ENCODE data around the gene VCY. TPM values are rescaled to one million over a fixed set of nuclear protein-coding genes. Genes with fewer than 3 reads are reported as not detected.
"Not testable (repeated sequence)": the region's sequence is repeated elsewhere in the genome, so short reads cannot be mapped to it uniquely, and the experiment has no call there.

The VCY gene
- total RNA-seq (2014; rRNA removed; shearing (Covaris generic)), result not detected in 2 replicates

DNA sequence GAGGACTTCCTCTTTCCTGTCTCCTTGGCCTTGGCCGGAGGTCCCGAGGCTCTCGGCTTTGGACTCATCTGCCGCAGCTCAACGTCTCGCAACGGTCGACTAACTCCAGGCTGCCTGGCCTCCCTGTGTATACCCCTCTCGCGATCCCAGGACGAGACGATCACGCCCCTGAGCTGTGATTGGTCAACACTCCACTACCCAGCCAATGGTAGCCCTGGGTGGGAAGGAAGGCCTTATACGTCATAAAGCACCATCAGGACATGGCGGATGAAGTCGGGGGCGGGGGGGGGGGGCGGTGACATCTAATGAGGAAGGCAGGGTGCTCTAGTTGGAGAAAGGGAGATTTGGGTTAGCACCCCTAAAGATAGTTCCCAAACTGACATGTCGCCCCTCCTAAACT, at the start of gene VCY:
TSS of gene VCY (minus strand) at position 101 of the 400 bp plus-strand sequence. CDS start at position 68, 33 bp downstream.
- not testable (repeated sequence) for DNase-seq (ENCODE audit: low spot score)

- DNase-seq (ENCODE audit: low spot score), result not testable (repeated sequence)
Observed at GRCh38 chrY:14030395-14030794, 44.1 kb upstream of the VCY start.

DNA sequence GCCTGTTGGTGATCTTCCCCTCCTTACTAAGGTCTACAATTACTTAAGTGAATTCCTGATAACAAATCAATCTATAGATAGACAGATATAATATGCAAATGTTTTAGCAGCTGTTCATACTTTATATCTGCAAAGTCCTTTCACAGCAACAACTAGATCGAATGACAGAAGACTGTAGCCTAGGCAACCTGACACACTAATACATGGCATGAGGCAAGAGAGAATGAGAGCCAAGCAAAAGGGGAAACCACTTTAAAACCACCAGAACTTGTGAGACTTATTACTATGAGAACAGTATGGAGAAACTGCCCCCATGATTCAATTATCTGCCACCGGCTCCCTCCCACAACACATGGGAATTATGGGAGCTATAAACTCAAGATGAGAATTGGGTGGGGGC, 25.6 kb upstream of the VCY start:
- DNase-seq (ENCODE audit: low spot score), result not testable (repeated sequence)

DNA sequence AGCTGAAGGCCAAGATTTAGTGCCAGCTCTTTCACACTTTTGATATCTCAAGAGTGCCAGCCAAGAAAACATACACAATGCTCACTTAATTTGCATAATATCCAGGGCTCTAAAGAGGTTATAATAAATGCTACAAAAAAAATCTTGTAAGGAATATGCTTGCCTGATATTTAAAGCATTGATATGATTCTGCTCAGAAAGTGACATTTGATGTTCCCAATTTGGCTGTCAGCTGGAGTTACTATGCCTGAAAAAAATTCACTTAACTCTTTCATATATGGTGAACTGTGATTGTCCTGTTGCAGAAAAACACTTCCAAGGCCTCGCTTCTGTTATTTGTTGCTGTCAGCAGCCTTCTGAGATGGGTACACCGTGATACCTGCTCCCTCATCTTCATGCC, 43.9 kb downstream of the VCY start:
- DNase-seq (ENCODE audit: low spot score), result not testable (repeated sequence)

Other genes starting within 250 kb of the VCY start
- gene VCY1B, start 69.8 kb upstream of the VCY start, total RNA-seq (2014; rRNA removed; shearing (Covaris generic)), result not detected in 2 replicates

All from HT-29 (cell line).